Kidney epithelial cell (primary cell): ENCODE data around the gene HS6ST2. TPM values are rescaled to one million over a fixed set of nuclear protein-coding genes. Genes with fewer than 3 reads are reported as not detected.
A peak's percentile ranks its signal among the peaks of the same experiment; 100 is the strongest.

ENCODE experiments used
- DNase-seq: peaks from one replicate; pipeline ENCODE4 v3.0.0-alpha.2; 2010; ENCODE audit warnings: low read depth
- H3K27me3 ChIP-seq: 2 replicates; pipeline ENCODE4 v1.6.0; 2011; ENCODE audit warnings: low read length; ENCODE audit not compliant: control insufficient read depth, insufficient read depth
- H3K36me3 ChIP-seq: 2 replicates; pipeline ENCODE4 v1.5.1; 2011; ENCODE audit warnings: low read length; ENCODE audit not compliant: control insufficient read depth, insufficient read depth
- H3K4me3 ChIP-seq: 2 replicates; pipeline ENCODE4 v1.5.1; 2011; ENCODE audit warnings: low read depth, mild to moderate bottlenecking, control low read depth, low read length
- total RNA-seq: library from RNA; depleted of rRNA; stranded (reverse); fragments of >200 nt; gene quantifications from 2 replicates; pipeline ENCODE4 v1.2.3, GENCODE V29; 2015
- TF ChIP-seq, protein P1 (sequence below): IDR thresholded peaks from 2 replicates; pipeline ENCODE4 v1.5.1; 2011; ENCODE audit warnings: mild to moderate bottlenecking, moderate library complexity, low read length, control low read depth, inconsistent platforms; ENCODE audit not compliant: insufficient read depth, poor library complexity, severe bottlenecking

The HS6ST2 gene
- total RNA-seq, 1 donor from 2014 or later, result 8.4 TPM

DNA sequence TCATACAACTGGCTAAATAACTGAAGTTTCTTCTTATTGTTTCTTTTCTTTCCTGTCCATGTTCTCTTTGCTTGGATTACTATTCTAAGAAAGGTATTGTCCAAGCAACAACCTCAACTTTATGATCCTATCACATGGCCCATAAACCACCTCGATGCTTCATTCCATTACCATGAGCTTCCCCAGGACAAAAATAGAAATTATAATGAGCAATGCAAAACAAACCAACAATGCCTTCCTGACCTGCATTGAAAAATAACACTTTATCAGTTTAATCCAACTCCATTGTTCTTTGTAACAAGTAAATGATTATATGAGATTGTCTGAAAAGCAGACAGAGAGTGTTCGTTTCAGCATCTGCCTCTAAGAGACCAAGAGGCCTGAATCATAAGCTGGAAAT is 148.8 kb downstream of the HS6ST2 start:
- H3K36me3 ChIP-seq, result no peaks in the 10 kb centered on the region
- DNase-seq, result peak; percentile 14
- TF ChIP-seq, protein P1, sequence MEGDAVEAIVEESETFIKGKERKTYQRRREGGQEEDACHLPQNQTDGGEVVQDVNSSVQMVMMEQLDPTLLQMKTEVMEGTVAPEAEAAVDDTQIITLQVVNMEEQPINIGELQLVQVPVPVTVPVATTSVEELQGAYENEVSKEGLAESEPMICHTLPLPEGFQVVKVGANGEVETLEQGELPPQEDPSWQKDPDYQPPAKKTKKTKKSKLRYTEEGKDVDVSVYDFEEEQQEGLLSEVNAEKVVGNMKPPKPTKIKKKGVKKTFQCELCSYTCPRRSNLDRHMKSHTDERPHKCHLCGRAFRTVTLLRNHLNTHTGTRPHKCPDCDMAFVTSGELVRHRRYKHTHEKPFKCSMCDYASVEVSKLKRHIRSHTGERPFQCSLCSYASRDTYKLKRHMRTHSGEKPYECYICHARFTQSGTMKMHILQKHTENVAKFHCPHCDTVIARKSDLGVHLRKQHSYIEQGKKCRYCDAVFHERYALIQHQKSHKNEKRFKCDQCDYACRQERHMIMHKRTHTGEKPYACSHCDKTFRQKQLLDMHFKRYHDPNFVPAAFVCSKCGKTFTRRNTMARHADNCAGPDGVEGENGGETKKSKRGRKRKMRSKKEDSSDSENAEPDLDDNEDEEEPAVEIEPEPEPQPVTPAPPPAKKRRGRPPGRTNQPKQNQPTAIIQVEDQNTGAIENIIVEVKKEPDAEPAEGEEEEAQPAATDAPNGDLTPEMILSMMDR, result no peak
- no peak overlapping the region for H3K4me3 ChIP-seq
- no peaks in the 10 kb centered on the region for H3K27me3 ChIP-seq

DNA sequence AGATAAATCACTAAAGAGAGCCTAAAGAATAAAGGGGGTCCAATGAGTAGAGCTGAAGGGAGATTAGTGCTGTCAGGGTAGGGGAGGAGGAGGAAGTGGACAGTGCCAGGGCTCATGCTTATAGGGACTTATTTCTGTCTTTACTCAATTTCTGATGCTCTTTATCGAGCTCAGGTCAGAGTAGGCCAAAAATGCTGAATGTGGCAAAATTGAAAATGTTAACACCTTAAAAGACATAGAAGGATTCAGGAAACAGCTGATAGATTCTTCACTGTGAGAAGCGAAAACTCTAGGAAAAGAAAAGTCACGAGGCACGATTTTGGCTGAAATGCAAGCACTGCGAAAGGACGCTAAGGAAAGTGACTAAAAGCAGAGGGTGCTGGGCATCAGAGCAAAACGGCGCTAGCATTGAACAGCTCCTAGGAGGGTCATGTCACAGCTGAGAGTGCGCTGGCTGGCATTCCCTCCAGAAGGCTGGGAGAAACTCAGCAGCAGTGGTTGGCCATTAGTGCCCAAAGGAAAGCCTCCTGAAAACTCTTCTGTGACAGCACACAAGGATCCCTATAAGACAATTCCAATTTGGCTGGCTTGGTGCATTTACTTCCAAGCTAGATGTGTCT is 150.9 kb downstream of the HS6ST2 start:
- Histone ChIP-seq H3K36me3 (no peaks in the 10 kb centered on the region), H3K27me3 (no peaks in the 10 kb centered on the region), H3K4me3 (no peak overlapping the region)
- no peak for DNase-seq
- TF ChIP-seq, protein P1, result no peak

DNA sequence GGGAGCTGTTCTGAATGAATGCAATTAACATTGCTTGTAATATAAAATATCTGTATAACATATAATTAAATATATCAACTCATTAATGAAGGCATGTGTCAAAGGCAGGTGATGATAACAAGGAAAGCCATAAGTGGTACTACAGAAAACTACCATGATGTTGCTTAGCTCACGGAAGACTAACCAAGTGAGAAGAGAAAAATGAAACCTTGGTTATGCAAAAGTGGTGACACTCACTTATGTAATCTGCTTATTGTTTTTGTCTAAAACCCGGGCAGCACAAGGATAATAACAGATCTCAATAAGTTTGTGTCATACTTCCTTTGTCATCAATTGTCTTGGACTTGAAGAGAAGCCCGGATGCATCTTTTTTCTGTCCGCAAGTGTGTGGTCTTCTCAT is 156.4 kb downstream of the HS6ST2 start:
- TF ChIP-seq, protein P1, result no peak
- DNase-seq, result no peak
- no peak overlapping the region for H3K4me3 ChIP-seq
- no peaks in the 10 kb centered on the region for H3K36me3 ChIP-seq
- H3K27me3 ChIP-seq, result no peaks in the 10 kb centered on the region

DNA sequence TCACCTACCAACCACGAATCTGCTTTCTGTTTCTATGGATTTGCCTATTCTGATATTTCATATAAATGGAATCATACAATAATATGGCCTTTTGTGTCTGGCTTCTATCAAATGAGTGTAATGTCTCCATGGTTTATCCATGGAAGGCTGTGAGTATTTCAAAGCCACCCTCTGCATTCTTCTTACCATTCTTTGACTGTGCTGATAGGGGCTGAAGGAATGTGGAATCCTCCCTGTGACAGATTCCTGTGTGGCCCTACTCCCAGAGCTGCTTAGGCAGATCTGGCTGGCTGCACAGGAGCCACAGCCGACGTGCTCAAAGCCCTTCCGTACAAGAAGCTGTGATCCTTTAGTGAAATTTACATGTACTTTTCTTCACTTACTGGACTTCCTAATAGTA is 163.2 kb downstream of the HS6ST2 start:
- Histone ChIP-seq H3K4me3 (no peak overlapping the region), H3K27me3 (peaks cover 3% of the 10 kb centered on the region), H3K36me3 (no peaks in the 10 kb centered on the region)
- DNase-seq, result no peak
- TF ChIP-seq, protein P1, result no peak

DNA sequence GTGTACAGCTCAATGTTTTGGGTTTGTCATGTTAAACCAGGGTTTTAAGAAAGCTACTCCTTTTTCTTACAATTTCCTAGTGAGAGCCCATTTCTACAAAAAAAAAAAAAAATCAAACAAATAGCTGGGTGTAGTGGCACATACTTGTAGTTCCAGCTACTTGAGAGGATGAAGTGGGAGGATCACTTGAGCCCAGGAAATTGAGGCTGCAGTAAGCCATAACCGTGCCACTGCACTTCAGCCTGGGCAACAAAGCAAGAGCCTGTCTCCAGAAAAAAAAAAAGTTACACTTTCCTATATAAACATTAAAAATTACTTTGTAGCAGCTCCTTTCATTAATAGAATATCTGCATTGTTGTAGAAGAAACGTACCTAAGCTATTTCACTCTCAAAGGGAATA is 166.7 kb downstream of the HS6ST2 start:
- peaks cover 3% of the 10 kb centered on the region for H3K27me3 ChIP-seq
- no peaks in the 10 kb centered on the region for H3K36me3 ChIP-seq
- H3K4me3 ChIP-seq, result no peak overlapping the region
- no peak for DNase-seq
- TF ChIP-seq, protein P1, result no peak

DNA sequence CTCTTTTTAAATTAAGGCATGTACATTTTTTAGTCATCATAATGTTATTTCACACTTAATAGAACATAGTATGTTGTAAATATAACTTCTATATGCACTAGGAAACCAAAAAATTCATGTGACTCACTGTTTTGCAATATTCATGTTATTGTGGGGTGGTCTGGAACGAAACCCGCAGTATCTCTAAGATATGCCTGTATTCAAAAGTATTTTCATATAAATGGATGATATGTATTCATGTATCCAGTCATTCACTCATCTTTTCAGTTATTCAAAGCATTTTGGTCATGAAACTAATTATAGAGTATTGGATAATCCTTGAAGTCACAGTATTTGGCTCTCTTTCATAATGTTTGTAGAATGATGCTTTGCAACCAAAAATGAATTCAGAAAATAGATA is 168.1 kb downstream of the HS6ST2 start:
- no peak overlapping the region for H3K4me3 ChIP-seq

More for the DNA sequence above, 168.1 kb downstream of the HS6ST2 start:
- TF ChIP-seq, protein P1, result no peak
- DNase-seq, result no peak
- H3K27me3 ChIP-seq, result no peaks in the 10 kb centered on the region
- H3K36me3 ChIP-seq, result no peaks in the 10 kb centered on the region
